NCI-H524 (cell line): ENCODE measurements around the gene TMEM39A.
A peak's percentile ranks its signal among the peaks of the same experiment; 100 is the strongest.

Experiments
- DNase-seq, 2 experiments: peaks; one replicate each; lab custom pipeline; 2025; lab: John Stamatoyannopoulos, UW

Gene TMEM39A

GRCh38 chr3:119463171-119464169, at the start of gene TMEM39A:
TMEM39A (minus strand) TSS chr3:119463615; CDS start chr3:119462074, 1,541 bp downstream.
- DNase-seq = peak; percentile 99

GRCh38 chr3:119510690-119511089, 47.3 kb upstream of the TMEM39A start:
- DNase-seq = no peak

- no peak for DNase-seq
Measured at GRCh38 chr3:119508172-119508845, 44.9 kb upstream of the TMEM39A start.

- DNase-seq = no peak
Measured at GRCh38 chr3:119507404-119507803, 44.0 kb upstream of the TMEM39A start.

GRCh38 chr3:119506631-119507030, 43.2 kb upstream of the TMEM39A start:
- no peak for DNase-seq

- DNase-seq = no peak
Measured at GRCh38 chr3:119500901-119501300, 37.5 kb upstream of the TMEM39A start.

GRCh38 chr3:119500265-119500664, 36.9 kb upstream of the TMEM39A start:
- no peak for DNase-seq

- peak; percentile 98 to 99 for DNase-seq
Measured at GRCh38 chr3:119498186-119499011, 35.0 kb upstream of the TMEM39A start, which contains the start of gene TIMMDC1. TIMMDC1 (plus strand) TSS chr3:119498547; CDS start chr3:119498734, 187 bp downstream.

GRCh38 chr3:119497820-119498185, 34.4 kb upstream of the TMEM39A start:
- no peak for DNase-seq

GRCh38 chr3:119494597-119494996, 31.2 kb upstream of the TMEM39A start:
- no peak for DNase-seq

GRCh38 chr3:119492810-119493209, 29.4 kb upstream of the TMEM39A start:
- no peak for DNase-seq

- DNase-seq = no peak
Measured at GRCh38 chr3:119492128-119492527, 28.7 kb upstream of the TMEM39A start.

- no peak for DNase-seq
Measured at GRCh38 chr3:119490153-119490552, 26.7 kb upstream of the TMEM39A start.

- DNase-seq = no peak
Measured at GRCh38 chr3:119485563-119485962, 22.1 kb upstream of the TMEM39A start.

GRCh38 chr3:119483101-119483500, 19.7 kb upstream of the TMEM39A start:
- no peak for DNase-seq

GRCh38 chr3:119481079-119481478, 17.7 kb upstream of the TMEM39A start:
- DNase-seq = no peak

GRCh38 chr3:119470866-119471265, 7.5 kb upstream of the TMEM39A start:
- DNase-seq = no peak

GRCh38 chr3:119469418-119470189, 6.2 kb upstream of the TMEM39A start:
- DNase-seq = peak in 1 of 2 experiments; percentile 44

GRCh38 chr3:119468041-119468440, 4.6 kb upstream of the TMEM39A start:
- no peak for DNase-seq

GRCh38 chr3:119457246-119457645, 6.2 kb downstream of the TMEM39A start:
- no peak for DNase-seq

- DNase-seq = no peak
Measured at GRCh38 chr3:119456469-119456868, 6.9 kb downstream of the TMEM39A start.
